ENCODE data around the gene FGF12. TPM values are rescaled to one million over a fixed set of nuclear protein-coding genes. Genes with fewer than 3 reads are reported as not detected.

Gene FGF12
- total RNA-seq, 1 experiment from 2014 or later: 9.7 TPM

GRCh38 chr3:192259661-192260060 lies 467.7 kb downstream of the FGF12 start:
- no peak overlapping the region for H3K27ac Mint-ChIP-seq (ENCODE audit: unreplicated experiment)
- H3K36me3 Mint-ChIP-seq (ENCODE audit: insufficient read depth, unreplicated experiment): no peaks in the 10 kb centered on the region
- H3K27me3 Mint-ChIP-seq (ENCODE audit: unreplicated experiment): no peaks in the 10 kb centered on the region
- BruUV-seq (replicated peaks): no TSS peak
- intact Hi-C loops (cut with micrococcal nuclease; ENCODE audit: unreplicated experiment): no loop called here
- no peaks in the 10 kb centered on the region for H3K4me1 Mint-ChIP-seq (ENCODE audit: low read depth, unreplicated experiment)
- TF ChIP-seq, protein P1, sequence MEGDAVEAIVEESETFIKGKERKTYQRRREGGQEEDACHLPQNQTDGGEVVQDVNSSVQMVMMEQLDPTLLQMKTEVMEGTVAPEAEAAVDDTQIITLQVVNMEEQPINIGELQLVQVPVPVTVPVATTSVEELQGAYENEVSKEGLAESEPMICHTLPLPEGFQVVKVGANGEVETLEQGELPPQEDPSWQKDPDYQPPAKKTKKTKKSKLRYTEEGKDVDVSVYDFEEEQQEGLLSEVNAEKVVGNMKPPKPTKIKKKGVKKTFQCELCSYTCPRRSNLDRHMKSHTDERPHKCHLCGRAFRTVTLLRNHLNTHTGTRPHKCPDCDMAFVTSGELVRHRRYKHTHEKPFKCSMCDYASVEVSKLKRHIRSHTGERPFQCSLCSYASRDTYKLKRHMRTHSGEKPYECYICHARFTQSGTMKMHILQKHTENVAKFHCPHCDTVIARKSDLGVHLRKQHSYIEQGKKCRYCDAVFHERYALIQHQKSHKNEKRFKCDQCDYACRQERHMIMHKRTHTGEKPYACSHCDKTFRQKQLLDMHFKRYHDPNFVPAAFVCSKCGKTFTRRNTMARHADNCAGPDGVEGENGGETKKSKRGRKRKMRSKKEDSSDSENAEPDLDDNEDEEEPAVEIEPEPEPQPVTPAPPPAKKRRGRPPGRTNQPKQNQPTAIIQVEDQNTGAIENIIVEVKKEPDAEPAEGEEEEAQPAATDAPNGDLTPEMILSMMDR (IDR thresholded peaks at IDR 0.05; ENCODE audit: unreplicated experiment): no peak
- CTCF ChIA-PET: no interaction called here
- no peak overlapping the region for H3K4me3 Mint-ChIP-seq (ENCODE audit: low read depth, unreplicated experiment)
- H3K9me3 Mint-ChIP-seq (ENCODE audit: low read depth, unreplicated experiment): no peaks in the 10 kb centered on the region
- DNase-seq: no peak

DNA sequence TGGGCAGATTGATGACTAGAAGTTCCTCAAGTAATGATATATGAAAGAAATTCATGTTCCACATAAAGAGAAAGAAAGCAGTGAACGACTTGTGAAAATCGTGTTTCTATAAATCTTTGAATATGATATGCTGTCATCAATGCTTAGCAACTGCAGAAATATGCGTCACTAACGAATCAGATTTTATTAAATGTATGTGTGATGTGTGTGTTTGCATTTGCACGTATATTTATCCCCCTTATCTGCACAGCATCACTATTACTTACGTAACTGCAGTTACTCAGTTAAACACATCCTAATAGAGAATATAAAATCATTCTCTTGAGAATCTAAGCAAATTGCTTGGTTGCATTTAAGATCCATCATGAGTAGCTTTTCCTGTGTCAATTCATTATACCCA lies 468.6 kb downstream of the FGF12 start:
- intact Hi-C loops (cut with micrococcal nuclease; ENCODE audit: unreplicated experiment): no loop called here
- no peak overlapping the region for H3K4me3 Mint-ChIP-seq (ENCODE audit: low read depth, unreplicated experiment)
- no peaks in the 10 kb centered on the region for H3K9me3 Mint-ChIP-seq (ENCODE audit: low read depth, unreplicated experiment)
- H3K27ac Mint-ChIP-seq (ENCODE audit: unreplicated experiment): no peak overlapping the region
- no peaks in the 10 kb centered on the region for H3K36me3 Mint-ChIP-seq (ENCODE audit: insufficient read depth, unreplicated experiment)
- TF ChIP-seq, protein P1 (IDR thresholded peaks at IDR 0.05; ENCODE audit: unreplicated experiment): no peak
- H3K4me1 Mint-ChIP-seq (ENCODE audit: low read depth, unreplicated experiment): no peaks in the 10 kb centered on the region
- no peaks in the 10 kb centered on the region for H3K27me3 Mint-ChIP-seq (ENCODE audit: unreplicated experiment)
- CTCF ChIA-PET: interaction anchor here (0.6 kb wide), 1 partner anchor 87 kb away, joined by 4 read pairs; no protein-coding TSS in a partner anchor
- no peak for DNase-seq
- BruUV-seq (replicated peaks): no TSS peak

- CTCF ChIA-PET: no interaction called here
- Mint-ChIP-seq H3K27me3 (ENCODE audit: unreplicated experiment) (no peaks in the 10 kb centered on the region), H3K36me3 (ENCODE audit: insufficient read depth, unreplicated experiment) (no peaks in the 10 kb centered on the region), H3K4me1 (ENCODE audit: low read depth, unreplicated experiment) (no peaks in the 10 kb centered on the region), H3K9me3 (ENCODE audit: low read depth, unreplicated experiment) (no peaks in the 10 kb centered on the region), H3K4me3 (ENCODE audit: low read depth, unreplicated experiment) (no peak overlapping the region), H3K27ac (ENCODE audit: unreplicated experiment) (no peak overlapping the region)
- intact Hi-C loops (cut with micrococcal nuclease; ENCODE audit: unreplicated experiment): no loop called here
- TF ChIP-seq, protein P1 (IDR thresholded peaks at IDR 0.05; ENCODE audit: unreplicated experiment): no peak
- BruUV-seq (replicated peaks): no TSS peak
- DNase-seq: no peak
Measured at GRCh38 chr3:192255839-192256238, 471.5 kb downstream of the FGF12 start.

GRCh38 chr3:192253138-192253887 lies 474.0 kb downstream of the FGF12 start:
- Mint-ChIP-seq H3K4me3 (ENCODE audit: low read depth, unreplicated experiment) (no peak overlapping the region), H3K27me3 (ENCODE audit: unreplicated experiment) (no peaks in the 10 kb centered on the region), H3K36me3 (ENCODE audit: insufficient read depth, unreplicated experiment) (no peaks in the 10 kb centered on the region), H3K9me3 (ENCODE audit: low read depth, unreplicated experiment) (no peaks in the 10 kb centered on the region), H3K27ac (ENCODE audit: unreplicated experiment) (no peak overlapping the region), H3K4me1 (ENCODE audit: low read depth, unreplicated experiment) (no peaks in the 10 kb centered on the region)
- CTCF ChIA-PET: no interaction called here
- no TSS peak for BruUV-seq (replicated peaks)
- TF ChIP-seq, protein P1 (IDR thresholded peaks at IDR 0.05; ENCODE audit: unreplicated experiment): no peak
- DNase-seq: no peak
- intact Hi-C loops (cut with micrococcal nuclease; ENCODE audit: unreplicated experiment): no loop called here

Data from Calu3 (cell line).